Endothelial cell of umbilical vein (primary cell): ENCODE results near the gene CFAP73. TPM values are rescaled to one million over a fixed set of nuclear protein-coding genes. Genes with fewer than 3 reads are reported as not detected.

Source experiments
- BruUV-seq: library from RNA; stranded (reverse); fragments of 400-500 nt; replicated peaks from 2 replicates; lab custom pipeline; 2021; lab: Mats Ljungman, UMichigan
- CTCF ChIA-PET: fragments of 300-600, 350-600 bp; sonication (Branson Sonifier 250); formaldehyde crosslinking; loops from one replicate; lab custom pipeline; 2021; ENCODE audit warnings: antibody characterized with exemption, inconsistent platforms; lab: Charles Lee
- POLR2A ChIA-PET: fragments of 300-600, 350-600 bp; sonication (Branson Sonifier 250); formaldehyde crosslinking; loops from one replicate; lab custom pipeline; 2021; ENCODE audit warnings: antibody characterized with exemption, inconsistent platforms; lab: Charles Lee
- DNase-seq: peaks from one replicate; pipeline ENCODE4 v3.0.0-alpha.2; 2011; ENCODE audit warnings: low read depth, low spot score
- FAIRE-seq: peaks from 2 replicates; lab custom pipeline; 2011; peaks lifted over from hg19 to GRCh38; lab: Jason Lieb, UNC
- H2AFZ ChIP-seq: 2 replicates; pipeline ENCODE4 v1.6.0; 2012; ENCODE audit warnings: low read depth, low read length, control low read depth, inconsistent platforms
- H3K27ac ChIP-seq: 2 replicates; pipeline ENCODE4 v1.5.1; 2011; ENCODE audit warnings: low read depth, mild to moderate bottlenecking, control low read depth, low read length, moderate library complexity; ENCODE audit not compliant: insufficient read depth
- H3K27me3 ChIP-seq, 2 experiments: 2 replicates each; pipeline versions ENCODE4 v1.6.0 to v1.6.1; 2011; ENCODE audit warnings: low read length in 2 of 2, mixed read lengths in 1 of 2; ENCODE audit not compliant: control insufficient read depth in 2 of 2, insufficient read depth in 2 of 2
- H3K36me3 ChIP-seq, 2 experiments: 2 replicates in 1 of 2; 3 replicates in 1 of 2; pipeline ENCODE4 v1.5.1; 2011; ENCODE audit warnings: low read length in 2 of 2, mild to moderate bottlenecking in 1 of 2, moderate library complexity in 1 of 2; ENCODE audit not compliant: control insufficient read depth in 2 of 2, insufficient read depth in 2 of 2; ENCODE audit errors: extremely low read depth in 1 of 2
- H3K4me1 ChIP-seq: 3 replicates; pipeline ENCODE4 v1.5.1; 2011; ENCODE audit warnings: mild to moderate bottlenecking, low read length; ENCODE audit not compliant: control insufficient read depth, insufficient read depth; ENCODE audit errors: extremely low read depth
- H3K4me2 ChIP-seq: 2 replicates; pipeline ENCODE4 v1.6.1; 2011; ENCODE audit warnings: low read length, control low read depth, mixed read lengths; ENCODE audit not compliant: insufficient read depth
- H3K4me3 ChIP-seq, 3 experiments: fragments of 200-600 bp in 1 of 3; sonication (generic), shearing (Covaris generic) in 1 of 3; replicated peaks in 1 of 3; 2 replicates each; pipeline ENCODE4 v1.5.1; 2011 to 2016; ENCODE audit warnings: control low read depth in 3 of 3, low read length in 3 of 3, mild to moderate bottlenecking in 2 of 3, inconsistent platforms in 1 of 3, low read depth in 1 of 3, moderate library complexity in 1 of 3; ENCODE audit not compliant: insufficient read depth in 1 of 3
- H3K79me2 ChIP-seq: 2 replicates; pipeline ENCODE4 v1.6.0; 2012; ENCODE audit warnings: low read length, inconsistent platforms; ENCODE audit not compliant: control insufficient read depth, insufficient read depth
- H3K9ac ChIP-seq: replicated peaks from 2 replicates; pipeline ENCODE3; 2011; ENCODE audit warnings: low read length, control low read depth; ENCODE audit not compliant: insufficient read depth; ENCODE audit errors: extremely low read depth
- H3K9me1 ChIP-seq: replicated peaks from 3 replicates; pipeline ENCODE4 v1.6.0; 2011; ENCODE audit warnings: mild to moderate bottlenecking, low read length; ENCODE audit not compliant: control insufficient read depth, insufficient read depth; ENCODE audit errors: extremely low read depth
- H3K9me3 ChIP-seq: replicated peaks from 2 replicates; pipeline ENCODE4 v1.5.1; 2012; ENCODE audit warnings: low read length, inconsistent platforms; ENCODE audit not compliant: control insufficient read depth, insufficient read depth
- H4K20me1 ChIP-seq: replicated peaks from 2 replicates; pipeline ENCODE3; 2011; ENCODE audit warnings: mild to moderate bottlenecking, low read length; ENCODE audit not compliant: control insufficient read depth, insufficient read depth; ENCODE audit errors: extremely low read depth
- CTCF ChIP-seq, 2 donors: IDR thresholded peaks; 1 replicate in 1 of 2; 2 replicates in 1 of 2; pipeline ENCODE4 v1.5.1; 2011; ENCODE audit warnings: low read length in 2 of 2, mild to moderate bottlenecking in 2 of 2, moderate library complexity in 2 of 2, control low read depth in 1 of 2, inconsistent platforms in 1 of 2, low read depth in 1 of 2; ENCODE audit not compliant: insufficient read depth in 1 of 2; ENCODE audit errors: extremely low read depth in 1 of 2
- FOS ChIP-seq: IDR thresholded peaks from 2 replicates; pipeline ENCODE4 v1.6.1; 2011; ENCODE audit warnings: mild to moderate bottlenecking, low read length, moderate library complexity, borderline replicate concordance; ENCODE audit not compliant: insufficient read depth
- GATA2 ChIP-seq: IDR thresholded peaks from 2 replicates; pipeline ENCODE4 v1.7.0; 2011; ENCODE audit warnings: low read depth, mild to moderate bottlenecking, moderate library complexity, mixed read lengths, low read length; ENCODE audit not compliant: insufficient read length, insufficient read depth
- JUN ChIP-seq: IDR thresholded peaks from 2 replicates; pipeline ENCODE4 v1.6.1; 2011; ENCODE audit warnings: borderline replicate concordance, low read depth; ENCODE audit not compliant: insufficient read length, insufficient read depth
- MYC ChIP-seq: IDR thresholded peaks from one replicate; pipeline ENCODE4 v1.6.1; 2011; ENCODE audit warnings: mild to moderate bottlenecking, low read depth, low read length
- POLR2AphosphoS5 ChIP-seq: IDR thresholded peaks from 2 replicates; pipeline ENCODE4 v1.6.1; 2012; ENCODE audit warnings: low read depth, mild to moderate bottlenecking, control low read depth, low read length, moderate library complexity; ENCODE audit not compliant: insufficient read depth
- dilution Hi-C: fragments of 300-500 bp; cut with MboI; formaldehyde crosslinking; loops from one replicate; pipeline ENCODE4 v1.15.0; 2019; ENCODE audit warnings: low sequenced_read_pairs; ENCODE audit not compliant: extremely low pct_ligation_motif_present
- intact Hi-C: fragments of 100-400 bp; cut with micrococcal nuclease; formaldehyde crosslinking; loops from one replicate; pipeline ENCODE4 v1.10.0; 2022
- polyA plus RNA-seq, 4 experiments: library from polyadenylated mRNA; depleted of rRNA in 3 of 4; stranded (reverse) in 3 of 4; unstranded in 1 of 4; fragments of >200 nt; gene quantifications; 2 replicates each; pipeline versions ENCODE4 v1.2.1 to v1.2.3, GENCODE V29; 2011 to 2012; ENCODE audit warnings: missing spikeins in 1 of 4
- total RNA-seq: library from RNA; stranded (reverse); gene quantifications from 2 replicates; pipeline ENCODE4 v1.2.3, GENCODE V29; 2021
- TF ChIP-seq, protein P1 (sequence below): IDR thresholded peaks from 2 replicates; pipeline ENCODE4 v1.6.1; 2011; ENCODE audit not compliant: insufficient read depth, insufficient read length

CFAP73 gene
- total and polyA plus RNA-seq, 2 donors (not counting 3 experiments of a cell fraction or from before 2014, with no cell fraction given): not detected

- no peak overlapping the region for H3K4me2 ChIP-seq
- no peak overlapping the region for H2AFZ ChIP-seq
- no peaks in the 10 kb centered on the region for H4K20me1 ChIP-seq
- dilution Hi-C loops: no loop called here
- POLR2A ChIA-PET: no interaction called here
- FAIRE-seq: no peak
- no peak overlapping the region for H3K4me3 ChIP-seq
- TF ChIP-seq MYC (no peak), GATA2 (no peak), JUN (no peak), POLR2AphosphoS5 (no peak), CTCF (IDR thresholded peaks at IDR 0.05; ENCODE audit: extremely low read depth in 1 of 2, insufficient read depth in 1 of 2, low read depth in 1 of 2, low read length in 2 of 2) (no peak), FOS (no peak)
- TF ChIP-seq, protein P1, sequence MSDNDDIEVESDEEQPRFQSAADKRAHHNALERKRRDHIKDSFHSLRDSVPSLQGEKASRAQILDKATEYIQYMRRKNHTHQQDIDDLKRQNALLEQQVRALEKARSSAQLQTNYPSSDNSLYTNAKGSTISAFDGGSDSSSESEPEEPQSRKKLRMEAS: no peak
- no peak overlapping the region for H3K27ac ChIP-seq
- no peak for DNase-seq
- no TSS peak for BruUV-seq
- no peaks in the 10 kb centered on the region for H3K4me1 ChIP-seq
- H3K36me3 ChIP-seq: peaks cover 7 to 21% of the 10 kb centered on the region in 2 experiments
- H3K27me3 ChIP-seq: peaks cover 18 to 20% of the 10 kb centered on the region in 2 experiments
- no peaks in the 10 kb centered on the region for H3K9me3 ChIP-seq
- no peaks in the 10 kb centered on the region for H3K79me2 ChIP-seq
- no peaks in the 10 kb centered on the region for H3K9me1 ChIP-seq
- intact Hi-C loops: no loop called here
- H3K9ac ChIP-seq: no peak overlapping the region
- CTCF ChIA-PET: interaction anchor here (0.7 to 5.9 kb wide), 4 partner anchors 9 to 1164 kb away, joined by 3 to 114 read pairs (median 19); no protein-coding TSS in a partner anchor
Observed at GRCh38 chr12:113155646-113156045, 6.1 kb downstream of the CFAP73 start.
